HG03196 (cell line): Measurements from ENCODE around the gene ERC1.

Experiments
- ATAC-seq: cut with Tn5 transposase; IDR thresholded peaks from one replicate; pipeline ENCODE4 v1.9.1; 2021; ENCODE audit not compliant: unreplicated experiment

The ERC1 gene

GRCh38 chr12:1375323-1375722 lies 384.3 kb downstream of the ERC1 start:
- ATAC-seq: no peak

GRCh38 chr12:1377117-1377516 lies 386.1 kb downstream of the ERC1 start:
- no peak for ATAC-seq

- no peak for ATAC-seq
Measured at GRCh38 chr12:1377681-1378080, 386.7 kb downstream of the ERC1 start.

- ATAC-seq: no peak
Measured at GRCh38 chr12:1380171-1380851, 389.3 kb downstream of the ERC1 start.

GRCh38 chr12:1382151-1382550 lies 391.1 kb downstream of the ERC1 start:
- ATAC-seq: no peak

- no peak for ATAC-seq
Measured at GRCh38 chr12:1382826-1383225, 391.8 kb downstream of the ERC1 start.

GRCh38 chr12:1383758-1384157 lies 392.7 kb downstream of the ERC1 start:
- ATAC-seq: no peak

GRCh38 chr12:1384910-1385309 lies 393.9 kb downstream of the ERC1 start:
- ATAC-seq: no peak

GRCh38 chr12:1391722-1392121 lies 400.7 kb downstream of the ERC1 start:
- ATAC-seq: no peak

GRCh38 chr12:1395421-1395955 lies 404.5 kb downstream of the ERC1 start:
- ATAC-seq: no peak

GRCh38 chr12:1398673-1399072 lies 407.6 kb downstream of the ERC1 start:
- no peak for ATAC-seq

GRCh38 chr12:1401891-1402290 lies 410.9 kb downstream of the ERC1 start:
- no peak for ATAC-seq

GRCh38 chr12:1403417-1403816 lies 412.4 kb downstream of the ERC1 start:
- ATAC-seq: no peak

GRCh38 chr12:1405619-1406018 lies 414.6 kb downstream of the ERC1 start:
- no peak for ATAC-seq

- no peak for ATAC-seq
Measured at GRCh38 chr12:1410794-1411193, 419.8 kb downstream of the ERC1 start.

- no peak for ATAC-seq
Measured at GRCh38 chr12:1413930-1414329, 422.9 kb downstream of the ERC1 start.

GRCh38 chr12:1418144-1418543 lies 427.1 kb downstream of the ERC1 start:
- no peak for ATAC-seq

GRCh38 chr12:1419849-1420371 lies 428.9 kb downstream of the ERC1 start:
- ATAC-seq: no peak

GRCh38 chr12:1421091-1421846 lies 430.2 kb downstream of the ERC1 start:
- no peak for ATAC-seq

GRCh38 chr12:1422604-1423315 lies 431.7 kb downstream of the ERC1 start:
- ATAC-seq: no peak

GRCh38 chr12:1424674-1425395 lies 433.8 kb downstream of the ERC1 start:
- ATAC-seq: no peak
